Stimulated activated CD4-positive, alpha-beta T cell treated with anti-CD3 and anti-CD28 coated beads, TNF-alpha, amount 100 ng/mL, for 4 hours (primary cell): ENCODE measurements around the gene PEX11G.
"Not testable (repeated sequence)": the region's sequence is repeated elsewhere in the genome, so short reads cannot be mapped to it uniquely, and the experiment has no call there.

ENCODE experiments used
- DNase-seq, 3 experiments: peaks; one replicate each; pipeline ENCODE4 v3.0.0-alpha.2; 2020; ENCODE audit warnings: low read depth in 3 of 3

The PEX11G gene

DNA sequence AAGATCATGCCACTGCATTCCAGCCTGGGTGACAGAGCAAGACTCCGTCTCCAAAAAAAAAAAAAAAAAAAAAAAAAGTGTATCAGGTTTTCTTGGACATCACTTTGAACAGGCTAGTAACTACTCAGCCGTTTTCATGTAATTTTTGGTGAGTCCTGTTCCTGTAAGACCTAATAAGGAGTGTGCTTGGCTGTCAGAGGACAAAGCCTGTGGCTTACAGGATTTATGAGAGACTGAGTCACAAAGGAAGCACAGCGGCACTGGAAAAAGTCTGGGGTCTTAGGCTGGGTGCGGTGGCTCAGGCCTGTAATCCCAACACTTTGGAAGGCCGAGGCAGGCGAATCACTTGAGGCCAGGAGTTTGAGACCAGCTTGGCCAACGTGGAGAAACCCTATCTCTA lies 55.4 kb downstream of the PEX11G start:
- DNase-seq = not testable (repeated sequence)

DNA sequence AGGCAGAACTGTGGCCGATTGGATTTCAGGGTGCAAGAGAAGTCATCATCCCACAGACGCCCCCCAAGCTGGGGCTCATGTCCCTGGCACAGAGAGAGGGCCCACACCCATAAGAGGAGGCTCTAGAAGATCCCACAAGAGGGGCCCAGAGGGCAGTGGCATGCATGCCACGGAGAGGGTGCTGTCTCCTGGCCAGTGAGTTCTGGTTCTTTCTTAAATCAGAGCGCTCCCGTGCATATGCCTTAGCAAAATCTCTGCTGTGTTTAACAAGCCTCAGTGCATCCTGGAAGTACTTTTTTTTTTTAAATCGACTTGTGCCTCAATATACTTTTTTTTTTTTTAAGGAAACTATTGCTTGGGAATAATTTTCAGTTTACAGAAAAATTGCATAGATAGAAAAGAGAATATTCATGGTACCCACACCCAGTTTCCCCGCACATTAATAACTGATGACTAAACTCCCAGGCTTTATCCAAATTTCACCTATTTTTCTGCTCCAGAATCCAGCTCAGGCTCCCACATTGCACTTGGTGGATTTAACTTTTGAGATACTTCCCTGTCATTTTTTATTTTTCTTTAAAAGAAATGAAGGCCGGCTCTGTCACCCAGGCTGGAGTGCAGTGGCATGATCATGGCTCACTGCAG lies 59.1 kb downstream of the PEX11G start:
- DNase-seq = no peak

DNA sequence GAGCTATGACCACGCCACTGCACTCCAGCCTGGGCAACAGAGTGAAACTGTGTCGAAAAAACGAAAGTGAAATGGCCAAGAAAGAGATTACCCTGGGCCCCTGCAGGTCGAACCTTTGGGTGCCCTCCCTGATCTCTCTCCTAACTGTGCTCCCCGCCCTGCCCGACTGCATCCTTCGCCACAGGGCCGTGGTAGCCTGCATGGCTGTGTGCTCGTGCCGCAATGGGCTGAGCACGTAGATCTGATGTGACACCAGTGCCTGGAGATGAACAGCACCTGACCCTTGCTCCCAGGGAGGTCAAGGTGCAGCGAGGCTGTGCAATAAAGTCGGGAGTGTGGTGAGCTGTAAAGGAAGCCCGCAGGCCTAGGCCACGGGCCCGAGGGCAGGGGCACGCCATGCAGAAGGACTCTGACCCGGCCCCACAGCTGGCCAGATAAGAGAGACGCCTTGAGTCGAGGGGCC lies 60.2 kb downstream of the PEX11G start:
- no peak for DNase-seq

DNA sequence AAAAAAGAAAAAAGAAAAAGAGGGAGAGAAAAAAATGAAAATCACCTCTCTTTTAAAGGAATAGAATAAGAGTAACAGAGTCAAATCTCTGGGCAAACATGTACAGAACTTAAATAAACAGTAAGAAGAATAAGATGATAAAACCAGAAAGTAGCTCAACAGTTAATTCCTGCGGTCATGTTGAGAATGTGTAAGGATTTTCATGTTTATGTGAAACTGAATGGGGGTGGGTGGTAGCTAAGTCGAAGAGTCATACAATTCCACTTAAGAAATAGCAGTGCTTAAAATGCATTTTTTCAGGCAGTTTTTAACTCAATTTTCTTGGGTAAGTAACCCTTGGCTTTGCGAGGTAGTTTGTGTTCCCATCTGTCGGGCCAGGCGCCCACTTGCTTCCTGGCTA lies 60.9 kb downstream of the PEX11G start:
- DNase-seq = no peak

DNA sequence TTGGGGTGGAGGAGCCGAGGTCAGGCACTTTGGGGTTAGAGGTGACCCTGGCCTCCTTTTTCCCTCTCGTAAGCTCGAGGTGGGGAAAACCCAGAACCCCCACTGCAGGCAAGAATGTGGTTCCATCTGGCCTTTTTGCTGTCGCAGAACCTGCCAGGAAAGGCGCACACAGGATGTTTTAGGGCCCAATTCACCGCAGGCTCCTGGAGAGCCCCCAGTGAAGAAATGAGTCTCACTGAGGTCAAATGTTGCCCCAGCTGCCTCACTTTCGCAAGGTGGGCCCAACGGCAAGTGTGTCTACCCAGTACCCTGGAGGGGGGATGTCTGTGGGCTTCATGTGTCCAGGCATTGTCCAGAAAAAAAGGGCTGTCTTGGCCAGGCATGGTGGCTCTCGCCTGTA lies 61.8 kb downstream of the PEX11G start:
- DNase-seq = no peak
